CD4-positive, alpha-beta T cell treated with Interleukin-6 at 100 ng/mL for 8 hours (primary cell): ENCODE results near the gene XRCC5.

Experiments
- DNase-seq: peaks from one replicate; pipeline ENCODE4 v3.0.0-alpha.2; 2020; ENCODE audit warnings: mixed read lengths, low spot score

Gene XRCC5

DNA sequence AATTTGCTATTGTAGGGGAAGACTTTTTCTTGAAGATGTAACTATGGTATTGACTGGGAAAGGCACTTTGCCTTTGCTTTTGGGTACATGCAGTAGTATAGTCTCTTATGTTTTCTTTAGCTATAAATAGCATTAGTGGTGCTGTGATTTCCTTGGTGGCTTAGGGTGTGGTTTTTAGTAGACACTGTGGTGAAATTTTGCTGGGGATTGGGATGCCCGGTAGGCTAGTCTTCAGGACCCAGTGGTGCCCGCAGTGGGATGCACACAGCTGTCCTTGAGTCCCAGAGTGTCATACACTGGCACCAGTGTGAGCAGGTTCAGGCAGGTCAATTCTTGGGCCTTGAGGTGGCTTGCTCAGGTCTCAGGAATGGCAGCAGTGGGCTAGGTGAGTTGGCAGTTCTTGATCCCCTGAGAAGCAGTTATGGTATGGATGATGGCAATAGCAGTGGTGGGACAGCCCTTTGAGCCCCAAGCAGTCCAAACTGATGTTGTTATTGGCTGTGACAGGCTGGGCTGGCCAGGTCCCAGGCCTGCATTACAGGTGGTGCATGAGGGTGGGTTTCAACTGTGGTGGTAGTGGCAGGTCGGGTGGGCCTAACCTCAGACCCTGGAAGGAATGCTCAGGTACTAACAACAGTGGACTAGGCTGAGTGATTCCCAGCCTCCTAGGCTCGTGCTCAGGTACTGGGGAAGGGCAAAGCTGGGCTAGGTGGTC lies 124.3 kb downstream of the XRCC5 start:
- no peak for DNase-seq

DNA sequence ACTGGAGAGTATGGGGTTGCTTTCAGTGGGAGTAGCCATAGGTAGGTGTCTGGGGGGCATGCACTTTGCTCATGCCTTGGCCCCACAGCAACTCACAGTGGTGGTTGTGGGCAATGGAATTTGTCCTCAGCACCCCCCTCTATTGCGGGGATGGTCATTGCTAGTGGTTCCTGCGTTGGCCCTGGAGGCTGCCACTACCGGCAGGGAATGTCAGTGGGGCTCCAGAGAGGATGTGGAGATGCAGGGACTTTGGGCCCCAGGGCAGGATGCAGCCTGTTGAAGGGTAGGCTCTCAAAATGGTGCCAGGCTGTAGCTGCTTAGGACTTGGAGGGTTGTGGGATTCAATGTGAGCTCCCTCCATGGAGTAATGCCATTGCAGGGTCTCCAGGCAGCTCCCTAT lies 125.0 kb downstream of the XRCC5 start:
- DNase-seq = no peak

- DNase-seq = no peak
These were observed 126.3 kb downstream of the XRCC5 start for GRCh38 chr2:216235462-216235861.

DNA sequence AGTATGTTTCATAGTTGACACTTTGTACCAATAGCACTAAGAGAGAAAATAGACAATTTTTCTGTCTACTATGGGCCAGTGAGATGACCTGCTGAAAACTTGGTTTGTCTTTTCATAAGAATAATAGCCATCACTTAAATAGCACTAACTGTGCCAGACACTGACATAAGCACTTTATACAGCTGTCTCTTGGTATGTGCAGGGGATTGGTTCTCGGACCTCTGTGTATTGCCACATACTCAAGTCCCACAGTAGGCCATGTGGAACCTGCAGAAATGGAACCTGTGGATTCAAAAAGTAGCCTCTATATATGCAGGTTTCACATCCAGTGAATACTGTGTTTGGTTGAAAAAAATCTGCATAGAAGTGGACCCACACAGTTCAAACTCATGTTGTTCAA lies 126.7 kb downstream of the XRCC5 start:
- DNase-seq = no peak

DNA sequence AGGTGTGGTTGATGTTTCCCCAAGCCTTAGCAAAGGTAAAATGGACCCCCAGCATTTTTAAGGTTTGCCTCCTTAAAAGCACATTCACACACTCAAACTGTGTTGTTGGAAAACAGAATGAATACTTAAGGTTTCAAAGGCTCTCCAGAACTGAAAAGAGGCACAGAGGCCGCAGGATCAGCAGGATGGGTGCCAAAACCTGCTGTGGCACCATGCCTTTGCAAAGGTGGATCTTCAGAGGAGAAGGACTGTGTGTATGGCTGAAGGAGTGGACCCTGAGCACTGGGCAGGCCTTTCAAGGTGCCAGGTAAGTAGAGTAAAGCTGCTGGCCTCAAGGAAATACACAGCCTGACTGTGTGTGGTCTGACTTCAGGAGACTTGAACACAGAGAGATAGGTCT lies 127.3 kb downstream of the XRCC5 start:
- DNase-seq = no peak

DNA sequence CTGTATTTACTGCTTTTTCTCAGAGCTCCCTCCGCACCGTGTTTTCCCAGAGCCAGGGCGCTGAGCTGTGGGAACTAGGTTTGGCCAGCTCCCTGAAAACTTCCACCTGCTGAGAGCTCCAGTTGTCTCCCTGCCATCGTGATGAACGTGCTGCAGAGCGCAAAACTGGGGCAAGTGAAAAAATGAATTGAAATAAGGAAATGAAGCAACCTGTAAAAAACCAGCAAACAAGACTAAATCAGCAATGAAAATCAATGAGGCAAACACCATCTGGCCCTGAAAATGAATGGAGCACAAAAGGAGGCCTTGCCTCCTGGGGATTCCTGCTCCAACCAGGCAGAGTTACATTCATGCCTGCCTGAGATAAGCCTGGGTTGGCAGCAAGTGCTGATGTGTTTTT lies 133.2 kb downstream of the XRCC5 start:
- no peak for DNase-seq

DNA sequence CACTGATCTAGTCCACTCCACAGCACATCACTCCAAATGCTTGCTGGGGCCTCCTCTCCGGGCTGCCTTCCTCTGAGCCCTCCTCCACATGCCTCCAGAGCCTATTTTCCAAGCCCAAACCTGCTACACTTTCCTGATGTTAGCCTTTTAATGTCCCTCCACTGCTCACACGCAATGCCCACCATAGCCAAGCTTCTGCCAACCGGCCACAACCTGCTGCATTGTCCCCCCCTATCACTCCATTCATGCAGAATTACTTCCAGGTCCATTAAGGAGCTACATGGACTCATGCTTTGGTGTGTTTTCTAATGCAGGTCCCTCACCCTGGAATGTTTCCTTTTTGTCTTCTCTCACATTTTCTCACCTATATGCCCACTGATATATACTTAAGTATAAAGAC lies 133.9 kb downstream of the XRCC5 start:
- no peak for DNase-seq

GRCh38 chr2:216245391-216245975 lies 136.3 kb downstream of the XRCC5 start:
- no peak for DNase-seq

GRCh38 chr2:216246766-216247165 lies 137.6 kb downstream of the XRCC5 start:
- no peak for DNase-seq
